GM23338 (cell line): ENCODE data around the gene CNTN3. TPM values are rescaled to one million over a fixed set of nuclear protein-coding genes. Genes with fewer than 3 reads are reported as not detected.

ENCODE experiments used
- ATAC-seq: fragments of 200-7000 bp; cut with Tn5 transposase; 3 replicates; pipeline ENCODE4 v1.9.1; 2020
- DNase-seq: peaks from one replicate; pipeline ENCODE4 v3.0.0-alpha.2; 2015; ENCODE audit warnings: low spot score
- H2AFZ ChIP-seq: fragments of 200-600 bp; sonication (generic); 2 replicates; pipeline ENCODE4 v1.8.0; 2016; ENCODE audit warnings: antibody characterized with exemption, mild to moderate bottlenecking, moderate library complexity
- H3F3A ChIP-seq: fragments of 200-600 bp; sonication (generic); replicated peaks from 2 replicates; pipeline ENCODE4 v1.8.0; 2017; ENCODE audit warnings: antibody characterized with exemption, mixed run types, low read depth
- H3K27ac ChIP-seq: fragments of 200-600 bp; sonication (generic); 2 replicates; pipeline ENCODE4 v1.6.1; 2016; ENCODE audit warnings: low read depth
- H3K27me3 ChIP-seq: fragments of 200-600 bp; sonication (generic); 2 replicates; pipeline ENCODE4 v1.8.0; 2016; ENCODE audit warnings: mild to moderate bottlenecking, mixed run types, moderate library complexity; ENCODE audit not compliant: insufficient read depth
- H3K36me3 ChIP-seq: fragments of 200-600 bp; sonication (generic); 2 replicates; pipeline ENCODE4 v1.8.0; 2016; ENCODE audit warnings: mild to moderate bottlenecking; ENCODE audit not compliant: insufficient read depth
- H3K4me1 ChIP-seq: fragments of 200-600 bp; sonication (generic); 2 replicates; pipeline ENCODE4 v1.8.0; 2016; ENCODE audit warnings: mild to moderate bottlenecking, moderate library complexity; ENCODE audit not compliant: insufficient read depth
- H3K4me2 ChIP-seq: fragments of 200-600 bp; sonication (generic); 2 replicates; pipeline ENCODE4 v1.7.1; 2017; ENCODE audit warnings: mixed run types
- H3K4me3 ChIP-seq: fragments of 200-600 bp; sonication (generic); 2 replicates; pipeline ENCODE4 v1.6.1; 2016; ENCODE audit warnings: mixed run types
- H3K79me2 ChIP-seq: fragments of 200-600 bp; sonication (generic); replicated peaks from 2 replicates; pipeline ENCODE4 v1.8.0; 2017; ENCODE audit warnings: mild to moderate bottlenecking; ENCODE audit not compliant: insufficient read depth
- H3K9me2 ChIP-seq: fragments of 200-600 bp; sonication (generic); 2 replicates; pipeline ENCODE4 v1.8.0; 2017; ENCODE audit not compliant: insufficient read depth
- H4K20me1 ChIP-seq: fragments of 200-600 bp; sonication (generic); replicated peaks from 2 replicates; pipeline ENCODE4 v1.8.0; 2017; ENCODE audit warnings: mild to moderate bottlenecking; ENCODE audit not compliant: insufficient read depth
- H3K27ac Mint-ChIP-seq: 2 replicates; pipeline ENCODE4 v1.8.0; 2020; ENCODE audit warnings: inconsistent platforms, mild to moderate bottlenecking, moderate library complexity, mixed read lengths
- H3K27me3 Mint-ChIP-seq: 3 replicates; pipeline ENCODE4 v1.8.0; 2022; ENCODE audit warnings: low read depth, mild to moderate bottlenecking, moderate library complexity, mixed read lengths, inconsistent platforms; ENCODE audit not compliant: insufficient read depth, poor library complexity
- H3K36me3 Mint-ChIP-seq: 3 replicates; pipeline ENCODE4 v1.8.0; 2021; ENCODE audit warnings: low read depth, mild to moderate bottlenecking, inconsistent platforms, moderate library complexity, mixed read lengths
- H3K4me1 Mint-ChIP-seq: 3 replicates; pipeline ENCODE4 v1.8.0; 2020; ENCODE audit warnings: mild to moderate bottlenecking, inconsistent platforms, mixed read lengths
- H3K4me3 Mint-ChIP-seq: 3 replicates; pipeline ENCODE4 v1.8.0; 2021; ENCODE audit warnings: moderate library complexity, mild to moderate bottlenecking, inconsistent platforms, mixed read lengths
- H3K9me3 Mint-ChIP-seq: 3 replicates; pipeline ENCODE4 v1.8.0; 2020; ENCODE audit warnings: moderate library complexity, mild to moderate bottlenecking, inconsistent platforms, mixed read lengths
- CREB1 ChIP-seq: fragments of 250-450 bp; sonication (Bioruptor Pico); IDR thresholded peaks from 2 replicates; pipeline ENCODE4 v1.5.0; 2020; ENCODE audit warnings: low read depth, mild to moderate bottlenecking, moderate library complexity
- CTCF ChIP-seq, 2 experiments: fragments of 200-600 bp in 1 of 2; sonication (generic) in 1 of 2; conservative IDR thresholded peaks; 2 replicates each; pipeline versions ENCODE4 v1.5.1 to v1.6.1; 2016 to 2017; ENCODE audit warnings: antibody characterized with exemption in 2 of 2, low read depth in 2 of 2, mild to moderate bottlenecking in 2 of 2, moderate library complexity in 1 of 2
- ETS1 ChIP-seq: IDR thresholded peaks from 2 replicates; pipeline ENCODE4 v1.6.1; 2016; ENCODE audit warnings: antibody characterized with exemption
- EZH2 ChIP-seq: fragments of 200-600 bp; sonication (generic); IDR thresholded peaks from one replicate; pipeline ENCODE4 v1.8.0; 2017; ENCODE audit warnings: antibody characterized with exemption, mild to moderate bottlenecking, low read depth; ENCODE audit not compliant: unreplicated experiment
- EZH2phosphoT487 ChIP-seq: fragments of 200-600 bp; sonication (generic); IDR thresholded peaks from one replicate; pipeline ENCODE4 v1.8.1; 2018; ENCODE audit warnings: antibody characterized with exemption; ENCODE audit not compliant: unreplicated experiment
- JUNB ChIP-seq: IDR thresholded peaks from one replicate; pipeline ENCODE4 v1.6.1; 2016; ENCODE audit warnings: antibody characterized with exemption; ENCODE audit not compliant: unreplicated experiment
- NANOG ChIP-seq: IDR thresholded peaks from 2 replicates; pipeline ENCODE4 v1.6.1; 2016; ENCODE audit warnings: antibody characterized with exemption, borderline replicate concordance
- POLR2AphosphoS5 ChIP-seq: IDR thresholded peaks from 2 replicates; pipeline ENCODE4 v1.6.1; 2016; ENCODE audit warnings: antibody characterized with exemption, low read depth
- REST ChIP-seq: IDR thresholded peaks from one replicate; pipeline ENCODE4 v1.6.1; 2018; ENCODE audit warnings: antibody characterized with exemption; ENCODE audit not compliant: unreplicated experiment
- STAT1 ChIP-seq: IDR thresholded peaks from one replicate; pipeline ENCODE4 v1.6.1; 2016; ENCODE audit warnings: antibody characterized with exemption; ENCODE audit not compliant: unreplicated experiment
- ZNF114 ChIP-seq: fragments of 250-450 bp; sonication (Bioruptor Pico); IDR thresholded peaks from 2 replicates; pipeline ENCODE4 v1.5.0; 2020; ENCODE audit warnings: mild to moderate bottlenecking, moderate library complexity
- ZNF331 ChIP-seq: fragments of 250-450 bp; sonication (Bioruptor Pico); IDR thresholded peaks from 2 replicates; pipeline ENCODE4 v1.5.0; 2020; ENCODE audit warnings: low read depth, mild to moderate bottlenecking, moderate library complexity
- ZNF462 ChIP-seq: fragments of 250-450 bp; sonication (Bioruptor Pico); IDR thresholded peaks from 2 replicates; pipeline ENCODE4 v1.5.0; 2020; ENCODE audit warnings: mild to moderate bottlenecking, moderate library complexity
- polyA plus RNA-seq: library from polyadenylated mRNA; unstranded; fragments of >200 nt; fragmentation: Nextera tagmentation; extraction: Ambion mirVana; gene quantifications from 2 replicates; pipeline ENCODE4 v1.2.1, GENCODE V29; 2016
- total RNA-seq: library from RNA; depleted of rRNA; stranded (reverse); fragments of >200 nt; shearing (Covaris generic); gene quantifications from 2 replicates; pipeline ENCODE4 v1.2.3, GENCODE V29; 2014

Gene CNTN3
- total and polyA plus RNA-seq, 2 experiments from 2014 or later = 0.05 to 0.24 TPM

- H3K27ac ChIP-seq = no peak overlapping the region
- Mint-ChIP-seq H3K4me3 (no peak overlapping the region), H3K27ac (no peak overlapping the region), H3K9me3 (no peaks in the 10 kb centered on the region; the same call in 2 of the 3 replicates), H3K4me1 (no peaks in the 10 kb centered on the region), H3K36me3 (no peaks in the 10 kb centered on the region), H3K27me3 (no peaks in the 10 kb centered on the region)
- H2AFZ ChIP-seq = no peak overlapping the region
- H3K36me3 ChIP-seq = no peaks in the 10 kb centered on the region
- H3K9me2 ChIP-seq = no peaks in the 10 kb centered on the region
- no peak overlapping the region for H3K4me3 ChIP-seq
- H3F3A ChIP-seq = no peaks in the 10 kb centered on the region
- H3K4me1 ChIP-seq = no peaks in the 10 kb centered on the region
- H4K20me1 ChIP-seq = no peaks in the 10 kb centered on the region
- H3K79me2 ChIP-seq = no peaks in the 10 kb centered on the region
- H3K27me3 ChIP-seq = no peaks in the 10 kb centered on the region
- ATAC-seq = no peak
- no peak overlapping the region for H3K4me2 ChIP-seq
- no peak for TF ChIP-seq ZNF462 (CRISPR knock-in tag)
- TF ChIP-seq POLR2AphosphoS5 = no peak
- TF ChIP-seq STAT1 = no peak
- no peak for TF ChIP-seq REST
- no peak for TF ChIP-seq EZH2
- TF ChIP-seq JUNB = no peak
- no peak for TF ChIP-seq ETS1
- TF ChIP-seq ZNF331 (CRISPR knock-in tag) = no peak
- TF ChIP-seq CREB1 (CRISPR knock-in tag) = no peak
- no peak for TF ChIP-seq CTCF (conservative IDR thresholded peaks at IDR 0.05; ENCODE audit: low read depth in 2 of 2)
- no peak for TF ChIP-seq NANOG
- TF ChIP-seq ZNF114 (CRISPR knock-in tag) = no peak
- TF ChIP-seq EZH2phosphoT487 = no peak
- no peak for DNase-seq
Observed at GRCh38 chr3:74605437-74605836, 9.0 kb downstream of the CNTN3 start.
